OCI-LY1 (cell line): Measurements from ENCODE around the gene PRKG1.
"Not testable (repeated sequence)": the region's sequence is repeated elsewhere in the genome, so short reads cannot be mapped to it uniquely, and the experiment has no call there.

Experiments
- H2AFZ ChIP-seq: fragments of 200-600 bp; sonication (generic), shearing (Covaris generic); 2 replicates; pipeline ENCODE4 v1.6.0; 2014; ENCODE audit warnings: antibody characterized with exemption, mild to moderate bottlenecking, low read length
- H3F3A ChIP-seq: fragments of 200-600 bp; sonication (generic), shearing (Covaris generic); 2 replicates; pipeline ENCODE4 v1.6.0; 2014; ENCODE audit warnings: mild to moderate bottlenecking, antibody characterized with exemption, low read length, moderate library complexity; ENCODE audit not compliant: insufficient read depth
- H3K27ac ChIP-seq: fragments of 200-600 bp; sonication (generic); 2 replicates; pipeline ENCODE4 v1.5.1; 2014; ENCODE audit warnings: low read length, mixed run types, mild to moderate bottlenecking, low read depth; ENCODE audit not compliant: poor library complexity, severe bottlenecking
- H3K27me3 ChIP-seq: fragments of 200-600 bp; sonication (generic); 2 replicates; pipeline ENCODE4 v1.6.0; 2014; ENCODE audit warnings: antibody characterized with exemption, mild to moderate bottlenecking, low read length, moderate library complexity; ENCODE audit not compliant: insufficient read depth
- H3K36me3 ChIP-seq: fragments of 200-600 bp; sonication (generic); 2 replicates; pipeline ENCODE4 v1.6.1; 2014; ENCODE audit warnings: mild to moderate bottlenecking, antibody characterized with exemption, low read length, moderate library complexity, mixed read lengths; ENCODE audit not compliant: insufficient read depth
- H3K4me1 ChIP-seq: fragments of 200-600 bp; sonication (generic); 2 replicates; pipeline ENCODE4 v1.5.1; 2014; ENCODE audit warnings: mild to moderate bottlenecking, low read length, moderate library complexity; ENCODE audit not compliant: insufficient read depth, severe bottlenecking
- H3K4me2 ChIP-seq: fragments of 200-600 bp; sonication (generic), shearing (Covaris generic); 2 replicates; pipeline ENCODE4 v1.6.1; 2014; ENCODE audit warnings: low read length
- H3K4me3 ChIP-seq: fragments of 200-600 bp; sonication (generic); 2 replicates; pipeline ENCODE4 v1.5.1; 2014; ENCODE audit warnings: low read length, low read depth, mild to moderate bottlenecking, mixed read lengths; ENCODE audit not compliant: poor library complexity, severe bottlenecking
- H3K79me2 ChIP-seq: fragments of 200-600 bp; shearing (Covaris generic); 2 replicates; pipeline ENCODE4 v1.6.1; 2016; ENCODE audit warnings: mixed run types, low read length, mixed read lengths; ENCODE audit not compliant: insufficient read depth
- H3K9ac ChIP-seq: fragments of 200-600 bp; sonication (generic), shearing (Covaris generic); 2 replicates; pipeline ENCODE4 v1.6.1; 2014; ENCODE audit warnings: mild to moderate bottlenecking, low read length, mixed read lengths
- H3K9me2 ChIP-seq: fragments of 200-600 bp; sonication (generic), shearing (Covaris generic); 2 replicates; pipeline ENCODE4 v1.6.1; 2014; ENCODE audit warnings: low read depth, mild to moderate bottlenecking, low read length, mixed read lengths
- H3K9me3 ChIP-seq: fragments of 200-600 bp; shearing (Covaris generic); 2 replicates; pipeline ENCODE4 v1.6.1; 2014; ENCODE audit warnings: low read length, mixed read lengths
- H4K20me1 ChIP-seq: fragments of 200-600 bp; sonication (generic), shearing (Covaris generic); 2 replicates; pipeline ENCODE4 v1.6.0; 2016; ENCODE audit warnings: mild to moderate bottlenecking, low read length; ENCODE audit not compliant: insufficient read depth
- EZH2 ChIP-seq: fragments of 200-600 bp; sonication (generic), shearing (Covaris generic); IDR thresholded peaks from 2 replicates; pipeline ENCODE4 v1.8.0; 2017; ENCODE audit warnings: borderline replicate concordance, mixed run types, mild to moderate bottlenecking, antibody characterized with exemption, low read length, moderate library complexity, mixed read lengths
- TF ChIP-seq, protein P1 (sequence below): fragments of 200-600 bp; sonication (generic), shearing (Covaris generic); IDR thresholded peaks from 2 replicates; pipeline ENCODE4 v1.5.1; 2017; ENCODE audit warnings: mild to moderate bottlenecking, antibody characterized with exemption, low read length, moderate library complexity, mixed read lengths

Gene PRKG1

DNA sequence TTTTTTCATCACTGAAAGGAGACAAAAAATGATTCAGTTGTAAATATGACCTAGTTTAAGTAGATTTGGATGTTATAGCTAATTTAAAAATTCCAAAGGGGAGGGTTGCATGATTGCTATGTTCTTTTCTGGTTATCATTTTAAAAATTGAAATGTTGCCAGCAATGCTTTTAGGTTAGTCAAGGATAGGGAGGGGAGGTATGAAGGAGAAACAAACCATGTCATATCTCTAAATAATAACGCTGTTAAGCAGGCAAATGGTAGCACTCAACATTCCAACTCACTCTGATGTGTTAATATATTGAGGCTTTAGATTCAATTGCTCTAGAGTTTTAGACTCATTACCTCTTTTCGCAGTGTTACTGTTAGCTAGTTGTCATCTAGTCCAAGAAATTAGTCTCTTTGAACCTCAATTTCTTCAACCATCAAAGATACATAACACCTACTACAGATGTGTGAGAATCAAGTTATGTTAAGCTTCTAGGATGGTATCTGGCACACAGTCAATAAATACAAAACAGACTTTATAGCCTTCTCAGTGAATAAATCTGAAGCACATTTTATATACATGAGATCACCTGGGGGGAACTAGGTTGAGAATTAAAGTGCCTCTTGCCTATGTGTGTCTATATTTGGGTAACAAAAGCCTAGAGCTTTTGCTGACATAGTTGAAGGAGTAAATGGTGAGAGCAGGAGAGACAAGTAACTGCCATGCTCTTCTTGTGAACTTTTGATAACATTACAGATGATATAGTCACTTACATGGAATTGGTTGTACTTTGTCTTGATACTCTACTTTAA, 500.2 kb downstream of the PRKG1 start:
- Histone ChIP-seq H3K4me3 (no peak overlapping the region), H3K36me3 (no peaks in the 10 kb centered on the region), H3F3A (no peaks in the 10 kb centered on the region), H3K9ac (no peak overlapping the region), H3K9me2 (no peaks in the 10 kb centered on the region), H3K27ac (no peak overlapping the region), H3K4me1 (no peaks in the 10 kb centered on the region), H3K9me3 (no peaks in the 10 kb centered on the region), H3K79me2 (no peaks in the 10 kb centered on the region), H4K20me1 (no peaks in the 10 kb centered on the region), H2AFZ (no peak overlapping the region), H3K27me3 (no peaks in the 10 kb centered on the region), H3K4me2 (no peak overlapping the region)
- TF ChIP-seq EZH2: no peak
- TF ChIP-seq, protein P1, sequence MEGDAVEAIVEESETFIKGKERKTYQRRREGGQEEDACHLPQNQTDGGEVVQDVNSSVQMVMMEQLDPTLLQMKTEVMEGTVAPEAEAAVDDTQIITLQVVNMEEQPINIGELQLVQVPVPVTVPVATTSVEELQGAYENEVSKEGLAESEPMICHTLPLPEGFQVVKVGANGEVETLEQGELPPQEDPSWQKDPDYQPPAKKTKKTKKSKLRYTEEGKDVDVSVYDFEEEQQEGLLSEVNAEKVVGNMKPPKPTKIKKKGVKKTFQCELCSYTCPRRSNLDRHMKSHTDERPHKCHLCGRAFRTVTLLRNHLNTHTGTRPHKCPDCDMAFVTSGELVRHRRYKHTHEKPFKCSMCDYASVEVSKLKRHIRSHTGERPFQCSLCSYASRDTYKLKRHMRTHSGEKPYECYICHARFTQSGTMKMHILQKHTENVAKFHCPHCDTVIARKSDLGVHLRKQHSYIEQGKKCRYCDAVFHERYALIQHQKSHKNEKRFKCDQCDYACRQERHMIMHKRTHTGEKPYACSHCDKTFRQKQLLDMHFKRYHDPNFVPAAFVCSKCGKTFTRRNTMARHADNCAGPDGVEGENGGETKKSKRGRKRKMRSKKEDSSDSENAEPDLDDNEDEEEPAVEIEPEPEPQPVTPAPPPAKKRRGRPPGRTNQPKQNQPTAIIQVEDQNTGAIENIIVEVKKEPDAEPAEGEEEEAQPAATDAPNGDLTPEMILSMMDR: no peak

DNA sequence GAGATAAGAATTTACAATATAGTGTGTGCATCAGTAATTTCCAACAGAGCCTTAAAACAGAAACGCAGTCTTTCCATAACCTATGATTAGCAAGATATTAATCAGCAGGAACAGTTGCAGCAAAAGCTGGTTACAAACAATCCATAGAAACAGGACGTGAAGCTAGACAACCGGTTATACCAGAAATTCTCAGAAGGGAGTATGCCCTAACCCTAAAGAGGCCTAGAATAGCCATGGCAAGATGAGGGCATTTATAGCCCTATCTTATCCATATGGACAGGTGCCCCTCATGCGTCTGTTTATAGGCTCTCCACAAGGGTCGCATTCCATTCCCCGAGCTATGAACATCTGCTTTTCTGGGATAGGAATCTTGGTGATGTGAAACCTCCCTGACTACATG, 506.9 kb downstream of the PRKG1 start:
- not testable (repeated sequence) for H3K4me2 ChIP-seq, H3K27me3 ChIP-seq, H2AFZ ChIP-seq, H3F3A ChIP-seq, H3K79me2 ChIP-seq, H3K9me3 ChIP-seq, H3K9me2 ChIP-seq, H3K36me3 ChIP-seq, H3K4me3 ChIP-seq, H3K9ac ChIP-seq, H3K27ac ChIP-seq, H4K20me1 ChIP-seq, H3K4me1 ChIP-seq

DNA sequence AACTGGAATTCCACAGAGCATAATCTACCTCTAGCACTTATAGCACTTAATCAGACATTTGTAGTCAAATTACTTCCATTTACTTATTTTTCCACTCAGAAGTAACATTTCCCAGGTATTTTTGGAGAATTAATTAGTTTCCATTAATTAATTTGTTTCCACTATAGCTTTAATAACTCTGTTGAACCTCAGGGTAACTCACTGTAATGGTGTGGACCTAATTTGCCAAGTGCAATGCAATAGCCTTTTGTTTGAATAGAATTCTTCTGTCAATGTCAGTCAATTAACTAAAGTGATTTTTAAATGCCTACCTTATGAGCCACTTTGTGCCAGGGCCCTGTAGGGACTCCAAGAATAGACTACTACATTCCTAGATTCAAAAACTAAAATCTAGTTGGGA, 509.7 kb downstream of the PRKG1 start:
- H3K4me3 ChIP-seq: no peak overlapping the region
- TF ChIP-seq, protein P1: no peak
- no peak for TF ChIP-seq EZH2
- no peaks in the 10 kb centered on the region for H3F3A ChIP-seq
- H3K27ac ChIP-seq: no peak overlapping the region
- no peak overlapping the region for H2AFZ ChIP-seq
- no peaks in the 10 kb centered on the region for H4K20me1 ChIP-seq
- H3K9ac ChIP-seq: no peak overlapping the region
- no peaks in the 10 kb centered on the region for H3K27me3 ChIP-seq
- no peaks in the 10 kb centered on the region for H3K9me3 ChIP-seq
- H3K36me3 ChIP-seq: no peaks in the 10 kb centered on the region
- H3K79me2 ChIP-seq: no peaks in the 10 kb centered on the region
- H3K4me2 ChIP-seq: no peak overlapping the region
- H3K9me2 ChIP-seq: no peaks in the 10 kb centered on the region
- no peaks in the 10 kb centered on the region for H3K4me1 ChIP-seq

DNA sequence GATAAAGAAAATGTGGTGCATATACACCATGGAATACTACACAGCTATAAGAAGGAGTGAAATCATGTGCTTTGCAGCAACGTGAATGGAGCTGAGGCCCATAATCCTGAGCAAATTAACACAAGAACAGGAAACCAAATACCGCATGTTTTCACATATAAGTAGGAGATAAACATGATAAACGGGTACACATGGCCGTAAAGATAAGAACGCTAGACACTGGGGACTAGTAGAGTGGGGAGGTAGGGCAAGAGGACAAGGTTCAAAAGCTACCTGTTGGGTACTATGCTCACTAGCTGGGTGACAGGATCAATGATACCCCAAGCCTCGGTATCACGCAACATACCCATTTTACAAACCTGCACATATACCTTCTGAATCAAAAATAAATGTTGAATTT, 511.5 kb downstream of the PRKG1 start:
- no peaks in the 10 kb centered on the region for H4K20me1 ChIP-seq
- no peaks in the 10 kb centered on the region for H3F3A ChIP-seq
- H3K9me3 ChIP-seq: no peaks in the 10 kb centered on the region
- no peaks in the 10 kb centered on the region for H3K79me2 ChIP-seq
- H3K36me3 ChIP-seq: no peaks in the 10 kb centered on the region
- TF ChIP-seq, protein P1: no peak
- no peak for TF ChIP-seq EZH2
- no peak overlapping the region for H3K4me3 ChIP-seq
- no peak overlapping the region for H2AFZ ChIP-seq
- no peak overlapping the region for H3K4me2 ChIP-seq
- no peak overlapping the region for H3K27ac ChIP-seq
- H3K4me1 ChIP-seq: no peaks in the 10 kb centered on the region
- no peaks in the 10 kb centered on the region for H3K27me3 ChIP-seq
- no peak overlapping the region for H3K9ac ChIP-seq
- H3K9me2 ChIP-seq: no peaks in the 10 kb centered on the region
